C4-2B (cell line): ENCODE results near the gene PTEN.

Experiments
- H3K27ac ChIP-seq: fragments of 450-650 bp; 2 replicates; pipeline ENCODE4 v1.5.1; 2017
- ZFX ChIP-seq: fragments of 450-650 bp; IDR thresholded peaks from 2 replicates; pipeline ENCODE4 v1.6.1; 2017
- TF ChIP-seq, protein P1 (sequence below): fragments of 450-650 bp; conservative IDR thresholded peaks from 2 replicates; pipeline ENCODE4 v1.5.1; 2017; ENCODE audit warnings: mild to moderate bottlenecking

Gene PTEN

DNA sequence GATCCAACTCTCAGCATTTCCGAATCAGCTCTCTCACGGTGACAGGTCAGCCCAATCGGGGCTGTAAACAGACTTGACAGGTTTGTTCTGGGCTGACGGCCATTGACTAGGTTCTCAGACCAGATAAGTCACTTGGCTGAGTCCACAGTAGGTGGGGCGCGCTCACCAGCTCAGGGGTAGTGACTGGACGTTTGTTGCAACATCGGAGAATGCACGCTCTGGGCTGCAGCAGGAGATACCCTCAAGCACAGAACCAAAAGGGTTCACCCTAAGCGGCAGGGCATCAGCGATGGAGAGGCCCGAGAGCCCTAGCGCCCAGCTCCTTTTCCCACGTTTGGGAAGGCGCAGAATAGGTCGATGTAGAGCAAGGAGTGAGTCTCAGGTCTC, 1.9 kb upstream of the PTEN start:
- TF ChIP-seq, protein P1, sequence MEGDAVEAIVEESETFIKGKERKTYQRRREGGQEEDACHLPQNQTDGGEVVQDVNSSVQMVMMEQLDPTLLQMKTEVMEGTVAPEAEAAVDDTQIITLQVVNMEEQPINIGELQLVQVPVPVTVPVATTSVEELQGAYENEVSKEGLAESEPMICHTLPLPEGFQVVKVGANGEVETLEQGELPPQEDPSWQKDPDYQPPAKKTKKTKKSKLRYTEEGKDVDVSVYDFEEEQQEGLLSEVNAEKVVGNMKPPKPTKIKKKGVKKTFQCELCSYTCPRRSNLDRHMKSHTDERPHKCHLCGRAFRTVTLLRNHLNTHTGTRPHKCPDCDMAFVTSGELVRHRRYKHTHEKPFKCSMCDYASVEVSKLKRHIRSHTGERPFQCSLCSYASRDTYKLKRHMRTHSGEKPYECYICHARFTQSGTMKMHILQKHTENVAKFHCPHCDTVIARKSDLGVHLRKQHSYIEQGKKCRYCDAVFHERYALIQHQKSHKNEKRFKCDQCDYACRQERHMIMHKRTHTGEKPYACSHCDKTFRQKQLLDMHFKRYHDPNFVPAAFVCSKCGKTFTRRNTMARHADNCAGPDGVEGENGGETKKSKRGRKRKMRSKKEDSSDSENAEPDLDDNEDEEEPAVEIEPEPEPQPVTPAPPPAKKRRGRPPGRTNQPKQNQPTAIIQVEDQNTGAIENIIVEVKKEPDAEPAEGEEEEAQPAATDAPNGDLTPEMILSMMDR: peak; percentile 10; the same call in 1 of the 2 replicates
- TF ChIP-seq ZFX: no peak
- peak overlapping the region; percentile 92 for H3K27ac ChIP-seq

DNA sequence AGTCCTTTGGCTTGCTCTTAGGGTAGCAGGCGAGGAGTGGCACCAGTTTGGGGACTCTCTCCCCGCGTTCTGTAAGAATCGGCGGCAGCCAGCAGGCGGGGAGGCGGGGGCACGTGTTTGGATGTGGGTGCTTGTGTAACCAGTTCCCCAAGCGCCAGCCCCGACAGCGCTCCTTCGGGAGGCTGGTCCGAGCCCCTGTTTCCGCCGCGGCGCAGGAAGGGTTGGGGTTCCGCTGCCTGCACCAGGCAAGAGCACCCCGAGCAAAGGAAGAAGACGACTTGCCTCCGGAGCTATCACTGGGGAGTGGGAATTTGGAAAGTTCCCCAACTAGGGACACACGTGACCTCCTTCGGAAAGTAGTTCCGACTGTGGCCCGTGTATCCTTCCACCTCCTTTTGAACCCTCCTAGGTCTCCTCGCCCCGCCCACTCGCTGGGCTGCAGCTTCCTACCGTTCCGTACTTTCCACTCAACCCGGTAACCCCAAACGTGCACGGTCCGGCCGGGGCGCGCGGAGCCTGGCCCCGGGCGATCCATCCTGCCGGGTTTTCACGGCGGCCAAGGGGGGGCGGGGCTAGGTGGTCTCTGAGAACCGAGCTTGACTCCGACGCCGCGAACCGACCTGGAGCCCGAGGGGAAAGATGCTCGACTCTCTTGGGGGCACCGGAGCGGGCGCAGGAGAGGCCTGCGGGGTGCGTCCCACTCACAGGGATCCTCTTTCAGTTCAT, 1.3 kb upstream of the PTEN start:
- H3K27ac ChIP-seq: peak overlapping the region; percentile 92
- TF ChIP-seq ZFX: no peak
- TF ChIP-seq, protein P1: no peak

DNA sequence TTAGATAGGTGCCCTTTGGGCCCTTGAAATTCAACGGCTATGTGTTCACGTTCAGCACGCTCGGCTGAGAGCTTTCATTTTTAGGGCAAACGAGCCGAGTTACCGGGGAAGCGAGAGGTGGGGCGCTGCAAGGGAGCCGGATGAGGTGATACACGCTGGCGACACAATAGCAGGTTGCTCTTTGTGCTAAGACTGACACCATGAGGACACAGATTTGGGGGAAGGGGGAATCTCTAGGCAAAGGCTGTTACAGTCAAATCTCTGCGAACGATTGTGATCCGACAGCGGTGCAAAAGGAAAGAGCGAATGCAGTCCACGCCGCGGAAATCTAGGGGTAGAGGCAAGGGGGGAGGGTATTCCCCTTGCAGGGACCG, 759 bp upstream of the PTEN start:
- no peak for TF ChIP-seq ZFX
- TF ChIP-seq, protein P1: no peak
- H3K27ac ChIP-seq: peak overlapping the region; percentile 92

DNA sequence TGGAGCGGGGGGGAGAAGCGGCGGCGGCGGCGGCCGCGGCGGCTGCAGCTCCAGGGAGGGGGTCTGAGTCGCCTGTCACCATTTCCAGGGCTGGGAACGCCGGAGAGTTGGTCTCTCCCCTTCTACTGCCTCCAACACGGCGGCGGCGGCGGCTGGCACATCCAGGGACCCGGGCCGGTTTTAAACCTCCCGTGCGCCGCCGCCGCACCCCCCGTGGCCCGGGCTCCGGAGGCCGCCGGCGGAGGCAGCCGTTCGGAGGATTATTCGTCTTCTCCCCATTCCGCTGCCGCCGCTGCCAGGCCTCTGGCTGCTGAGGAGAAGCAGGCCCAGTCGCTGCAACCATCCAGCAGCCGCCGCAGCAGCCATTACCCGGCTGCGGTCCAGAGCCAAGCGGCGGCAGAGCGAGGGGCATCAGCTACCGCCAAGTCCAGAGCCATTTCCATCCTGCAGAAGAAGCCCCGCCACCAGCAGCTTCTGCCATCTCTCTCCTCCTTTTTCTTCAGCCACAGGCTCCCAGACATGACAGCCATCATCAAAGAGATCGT, 598 bp downstream of the PTEN start:
- H3K27ac ChIP-seq: peak overlapping the region; percentile 92

DNA sequence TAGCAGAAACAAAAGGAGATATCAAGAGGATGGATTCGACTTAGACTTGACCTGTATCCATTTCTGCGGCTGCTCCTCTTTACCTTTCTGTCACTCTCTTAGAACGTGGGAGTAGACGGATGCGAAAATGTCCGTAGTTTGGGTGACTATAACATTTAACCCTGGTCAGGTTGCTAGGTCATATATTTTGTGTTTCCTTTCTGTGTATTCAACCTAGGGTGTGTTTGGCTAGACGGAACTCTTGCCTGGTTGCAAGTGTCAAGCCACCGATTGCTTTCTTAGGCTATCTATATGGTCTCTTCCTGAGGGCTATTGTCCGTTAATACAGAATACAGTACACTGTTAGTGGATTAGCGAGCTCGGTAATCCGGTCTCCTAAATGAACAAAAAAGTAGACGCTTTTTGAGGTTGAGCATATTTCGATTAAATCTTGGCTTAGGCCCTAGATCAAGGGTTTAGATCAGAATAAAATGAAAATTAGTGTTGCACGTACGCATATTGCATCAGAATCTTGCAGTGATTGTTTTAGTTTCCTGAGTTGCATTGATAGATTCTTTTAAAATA, 1.2 kb downstream of the PTEN start:
- TF ChIP-seq, protein P1: no peak
- no peak for TF ChIP-seq ZFX
- peak overlapping the region; percentile 92 for H3K27ac ChIP-seq

DNA sequence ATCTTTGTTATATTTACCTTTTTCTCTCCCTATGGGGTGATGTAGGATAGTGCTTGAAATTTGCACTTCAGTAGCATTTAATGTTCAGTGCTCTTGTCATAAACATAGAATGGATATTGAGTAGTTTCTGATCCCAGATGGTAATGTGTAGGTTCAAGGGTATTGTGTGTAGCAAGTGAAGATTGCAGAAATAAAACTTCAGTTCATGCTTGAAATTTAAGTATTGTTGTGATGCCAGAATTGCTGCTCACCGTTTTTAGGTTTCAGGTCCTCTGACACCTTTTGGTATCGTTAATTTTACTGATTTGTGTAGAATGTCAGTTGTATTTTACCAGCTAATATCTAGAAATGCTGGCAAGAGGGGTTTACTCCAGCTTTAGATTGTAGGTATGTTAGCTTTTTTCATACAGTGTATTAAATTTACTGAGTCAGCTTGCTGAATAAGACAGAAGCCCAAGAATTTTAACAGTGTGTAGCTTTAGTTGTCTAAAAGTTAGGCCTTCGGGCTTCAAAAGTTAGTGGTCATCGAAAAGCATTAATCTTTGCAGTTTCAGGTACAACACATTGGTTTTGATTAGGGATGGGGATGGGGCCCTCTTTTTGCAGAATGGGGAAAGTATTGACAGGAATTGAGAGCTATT, 1.9 kb downstream of the PTEN start:
- H3K27ac ChIP-seq: no peak overlapping the region
- no peak for TF ChIP-seq ZFX
- TF ChIP-seq, protein P1: no peak

DNA sequence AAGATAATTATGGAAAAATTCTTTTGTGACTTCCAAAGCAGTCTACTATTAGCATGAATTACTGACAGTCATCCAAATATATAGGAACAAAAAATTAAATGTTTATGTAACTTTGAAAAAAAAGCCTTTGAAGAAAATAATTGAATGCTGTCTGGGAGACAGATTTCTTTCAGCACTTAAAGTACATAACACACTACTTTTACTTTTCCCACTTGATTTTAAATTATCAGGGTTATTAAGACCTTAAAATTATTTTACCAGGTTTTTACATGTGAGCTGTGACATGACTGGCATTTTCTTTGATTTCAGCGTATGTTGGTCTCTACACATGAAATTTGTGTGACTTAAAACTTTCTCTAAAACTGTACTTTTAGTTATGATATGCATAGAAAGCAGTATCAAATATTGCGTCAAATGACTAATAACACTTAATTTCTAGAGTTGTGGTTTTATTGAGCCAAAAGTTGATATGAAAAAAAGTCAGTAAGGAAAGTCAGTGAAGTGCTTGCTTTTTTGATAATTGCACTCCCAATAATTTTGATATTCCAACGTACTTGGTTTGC, 3.1 kb downstream of the PTEN start:
- no peak overlapping the region for H3K27ac ChIP-seq
- TF ChIP-seq ZFX: no peak
- TF ChIP-seq, protein P1: no peak
